Thymus (tissue), 11 donors: ENCODE data around the gene NHLRC3. TPM values are rescaled to one million over a fixed set of nuclear protein-coding genes. Genes with fewer than 3 reads are reported as not detected.
A peak's percentile ranks its signal among the peaks of the same experiment; 100 is the strongest.

Experiments used
- DNase-seq, 9 donors: peaks; one replicate each; pipeline ENCODE4 v3.0.0-alpha.2; 2013; ENCODE audit warnings: low spot score in 9 of 9, low read depth in 6 of 9, missing footprints in 1 of 9
- H3K27ac ChIP-seq, 2 donors: one replicate each; pipeline ENCODE4 v1.5.1; 2013; ENCODE audit warnings: control low read depth in 1 of 2, low read depth in 1 of 2, low read length in 1 of 2, mild to moderate bottlenecking in 1 of 2, moderate library complexity in 1 of 2
- H3K27me3 ChIP-seq, 2 donors: one replicate each; pipeline ENCODE4 v1.5.1; 2013; ENCODE audit warnings: low read length in 1 of 2; ENCODE audit not compliant: control insufficient read depth in 2 of 2, insufficient read depth in 1 of 2
- H3K36me3 ChIP-seq, 2 donors: one replicate each; pipeline ENCODE4 v1.5.1; 2013; ENCODE audit warnings: low read length in 1 of 2, mild to moderate bottlenecking in 1 of 2, moderate library complexity in 1 of 2; ENCODE audit not compliant: control insufficient read depth in 2 of 2, insufficient read depth in 2 of 2
- H3K4me1 ChIP-seq, 2 donors: one replicate each; pipeline ENCODE4 v1.5.1; 2013; ENCODE audit warnings: low read length in 2 of 2; ENCODE audit not compliant: control insufficient read depth in 2 of 2, insufficient read depth in 2 of 2
- H3K4me3 ChIP-seq, 2 donors: one replicate each; pipeline ENCODE4 v1.5.1; 2013; ENCODE audit warnings: low read length in 2 of 2, control low read depth in 1 of 2, mild to moderate bottlenecking in 1 of 2
- H3K9me3 ChIP-seq, 2 donors: one replicate each; pipeline ENCODE4 v1.5.1; 2013; ENCODE audit warnings: low read length in 1 of 2, mild to moderate bottlenecking in 1 of 2; ENCODE audit not compliant: control insufficient read depth in 2 of 2, insufficient read depth in 1 of 2
- WGBS: extraction: QIAGEN DNeasy Blood & Tissue Kit; methylation state at CpG from one replicate; pipeline ENCODE4 v1.1.7; 2013; 5-methylcytosine and 5-hydroxymethylcytosine counted together
- polyA plus RNA-seq: library from polyadenylated mRNA; stranded (reverse); fragments of 200-250 nt; gene quantifications from one replicate; pipeline ENCODE4 v1.2.3, GENCODE V29; 2013
- total RNA-seq: library from RNA; stranded (reverse); fragments of 120-200 nt; gene quantifications from one replicate; pipeline ENCODE4 v1.2.4, GENCODE V29; 2013
- donor health status: healthy.

The NHLRC3 gene
- total and polyA plus RNA-seq, 2 donors: 16.0 to 19.0 TPM

DNA sequence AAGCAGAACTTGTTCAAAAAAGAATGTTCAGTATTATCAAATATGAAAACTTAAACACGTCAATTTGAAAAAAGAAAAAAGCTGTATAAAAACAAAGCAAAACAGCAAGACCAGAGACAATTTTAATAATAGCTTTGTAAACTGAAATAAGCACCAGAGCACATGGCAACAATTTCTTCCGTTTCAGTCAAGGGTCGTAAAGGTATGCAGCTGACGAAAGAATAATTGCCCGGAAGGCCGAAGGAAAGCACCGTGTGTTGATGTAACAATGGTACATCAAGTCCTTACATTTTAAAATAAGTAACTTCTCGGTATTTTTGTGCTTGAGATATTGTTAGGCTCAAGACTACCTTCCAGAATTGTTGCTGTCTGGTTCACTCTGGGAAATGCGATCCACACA lies 2.0 kb upstream of the NHLRC3 start:
- WGBS: 1% methylated on average over 9 of the region's 9 CpGs
- H3K9me3 ChIP-seq: no peaks in the 10 kb centered on the region
- DNase-seq: peak in 2 of 9 donors; percentile 31 to 48
- peaks cover 5 to 7% of the 10 kb centered on the region in 2 donors for H3K4me1 ChIP-seq
- peak overlapping the region; percentile 93 to 98 for H3K4me3 ChIP-seq
- H3K36me3 ChIP-seq: peaks cover 0 to under 1% of the 10 kb centered on the region in 2 donors
- H3K27me3 ChIP-seq: no peaks in the 10 kb centered on the region
- no peak overlapping the region for H3K27ac ChIP-seq

- Histone ChIP-seq H3K4me1 (peaks cover 5 to 7% of the 10 kb centered on the region in 2 donors), H3K27me3 (no peaks in the 10 kb centered on the region), H3K4me3 (peak overlapping the region; percentile 93 to 98), H3K27ac (peak overlapping the region; percentile 89 to 94), H3K9me3 (no peaks in the 10 kb centered on the region), H3K36me3 (no peaks in the 10 kb centered on the region)
- under 1% methylated on average over 39 of the region's 39 CpGs for WGBS
- peak in 1 of 9 donors; percentile 41 for DNase-seq
Observed at GRCh38 chr13:39037410-39037879, 811 bp upstream of the NHLRC3 start.

DNA sequence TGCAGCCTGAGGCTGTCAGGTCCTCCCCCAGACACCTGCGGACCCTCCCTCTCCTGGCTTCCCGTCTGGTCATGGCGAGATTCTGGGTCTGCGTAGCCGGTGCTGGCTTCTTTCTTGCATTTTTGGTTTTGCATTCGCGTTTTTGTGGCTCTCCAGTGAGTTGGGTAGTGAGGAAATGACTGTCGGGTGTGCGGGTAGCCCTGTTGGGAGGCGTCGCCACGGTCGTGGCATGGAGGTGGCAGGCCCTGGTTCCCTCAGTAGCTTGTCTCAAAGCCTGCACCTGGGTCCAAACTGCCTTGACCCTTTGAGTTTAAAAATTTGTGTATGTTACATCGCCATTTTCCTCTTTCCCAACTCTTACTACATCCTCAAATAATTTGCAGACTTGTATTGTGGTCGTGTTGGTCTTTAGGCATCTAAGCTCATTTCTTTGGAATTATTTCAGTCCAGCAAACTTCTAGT lies 344 bp downstream of the NHLRC3 start:
- Histone ChIP-seq H3K36me3 (peaks cover 0 to 3% of the 10 kb centered on the region in 2 donors), H3K4me1 (peaks cover 5 to 7% of the 10 kb centered on the region in 2 donors), H3K9me3 (no peaks in the 10 kb centered on the region), H3K4me3 (peak overlapping the region; percentile 93 to 98), H3K27me3 (no peaks in the 10 kb centered on the region), H3K27ac (peak overlapping the region; percentile 89 to 94)
- peak in 3 of 9 donors; percentile 39 to 51 (median 44) for DNase-seq
- WGBS: under 1% methylated on average over 15 of the region's 15 CpGs

DNA sequence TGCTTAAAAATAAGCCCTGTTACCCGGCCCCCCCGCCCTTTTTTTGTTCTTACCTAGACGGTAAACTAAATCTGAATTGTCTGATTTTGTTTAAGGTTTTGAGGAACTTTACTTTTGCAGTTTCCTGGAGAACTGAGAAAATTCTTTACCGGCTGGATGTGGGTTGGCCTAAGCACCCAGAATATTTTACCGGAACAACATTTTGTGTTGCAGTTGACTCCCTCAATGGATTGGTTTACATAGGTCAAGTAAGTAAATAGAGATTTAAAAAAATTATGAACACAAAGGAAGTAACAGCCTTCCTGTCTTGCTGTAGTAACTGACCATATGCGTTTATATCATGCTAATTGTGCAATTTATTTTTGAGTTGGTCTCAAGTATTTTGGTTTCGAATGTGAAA lies 785 bp downstream of the NHLRC3 start:
- no peaks in the 10 kb centered on the region for H3K27me3 ChIP-seq
- H3K9me3 ChIP-seq: no peaks in the 10 kb centered on the region
- H3K27ac ChIP-seq: peak overlapping the region; percentile 89 to 94
- H3K4me3 ChIP-seq: peak overlapping the region; percentile 93 to 98
- 12% methylated on average over 7 of the region's 7 CpGs for WGBS
- H3K36me3 ChIP-seq: peaks cover 2 to 6% of the 10 kb centered on the region in 2 donors
- peaks cover 5 to 7% of the 10 kb centered on the region in 2 donors for H3K4me1 ChIP-seq
- peak in 1 of 9 donors; percentile 6 for DNase-seq

- Histone ChIP-seq H3K27ac (no peak overlapping the region), H3K36me3 (peaks cover 3 to 14% of the 10 kb centered on the region in 2 donors), H3K4me1 (peaks cover 3 to 5% of the 10 kb centered on the region in 2 donors), H3K4me3 (no peak overlapping the region), H3K9me3 (no peaks in the 10 kb centered on the region), H3K27me3 (no peaks in the 10 kb centered on the region)
- no peak for DNase-seq
- WGBS: 92% methylated on average over 1 of the region's 1 CpG
Observed at GRCh38 chr13:39040206-39040605, 1.9 kb downstream of the NHLRC3 start.

GRCh38 chr13:39044536-39044935 lies 6.3 kb downstream of the NHLRC3 start:
- peaks cover 3 to 22% of the 10 kb centered on the region in 2 donors for H3K36me3 ChIP-seq
- no peak overlapping the region for H3K4me3 ChIP-seq
- no peak for DNase-seq
- WGBS: 99% methylated on average over 3 of the region's 3 CpGs
- H3K9me3 ChIP-seq: no peaks in the 10 kb centered on the region
- H3K27ac ChIP-seq: no peak overlapping the region
- H3K4me1 ChIP-seq: no peaks in the 10 kb centered on the region
- H3K27me3 ChIP-seq: no peaks in the 10 kb centered on the region

DNA sequence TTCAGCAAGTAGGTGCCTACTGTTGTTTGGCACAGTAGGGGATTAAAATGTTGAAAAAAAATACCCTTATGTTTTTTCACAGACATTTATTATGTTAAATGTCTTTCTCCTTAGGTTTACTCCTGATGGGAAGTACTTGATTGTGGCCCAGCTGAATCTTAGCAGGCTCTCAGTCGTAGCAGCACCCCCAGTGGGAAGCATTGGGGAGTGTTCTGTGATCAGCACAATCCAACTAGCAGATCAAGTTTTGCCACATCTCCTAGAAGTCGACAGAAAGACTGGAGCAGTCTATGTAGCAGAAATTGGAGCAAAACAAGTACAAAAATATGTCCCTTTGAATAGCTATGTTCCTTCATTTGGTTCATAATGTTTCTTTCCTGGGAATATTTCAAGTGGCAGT lies 9.3 kb downstream of the NHLRC3 start:
- Histone ChIP-seq H3K36me3 (peaks cover 3 to 22% of the 10 kb centered on the region in 2 donors), H3K4me1 (no peaks in the 10 kb centered on the region), H3K27me3 (no peaks in the 10 kb centered on the region), H3K9me3 (no peaks in the 10 kb centered on the region), H3K27ac (no peak overlapping the region), H3K4me3 (no peak overlapping the region)
- WGBS: 84% methylated on average over 2 of the region's 2 CpGs
- DNase-seq: no peak

- H3K36me3 ChIP-seq: peaks cover 3 to 23% of the 10 kb centered on the region in 2 donors
Observed at GRCh38 chr13:39048806-39049205, 10.6 kb downstream of the NHLRC3 start.

GRCh38 chr13:39049274-39049673 lies 11.0 kb downstream of the NHLRC3 start:
- H3K4me3 ChIP-seq: no peak overlapping the region
- no peak overlapping the region for H3K27ac ChIP-seq
- H3K9me3 ChIP-seq: no peaks in the 10 kb centered on the region
- H3K4me1 ChIP-seq: no peaks in the 10 kb centered on the region
- peaks cover 0 to 19% of the 10 kb centered on the region in 2 donors for H3K36me3 ChIP-seq
- WGBS: 97% methylated on average over 3 of the region's 3 CpGs
- H3K27me3 ChIP-seq: no peaks in the 10 kb centered on the region
- DNase-seq: no peak

More at GRCh38 chr13:39048806-39049205, 10.6 kb downstream of the NHLRC3 start:
- Histone ChIP-seq H3K27me3 (no peaks in the 10 kb centered on the region), H3K4me1 (no peaks in the 10 kb centered on the region), H3K27ac (no peak overlapping the region), H3K9me3 (no peaks in the 10 kb centered on the region), H3K4me3 (no peak overlapping the region)
- DNase-seq: no peak
